ENCODE measurements around the gene GTF2H1. TPM values are rescaled to one million over a fixed set of nuclear protein-coding genes. Genes with fewer than 3 reads are reported as not detected.

Gene GTF2H1
- total and polyA plus RNA-seq, 3 donors from 2014 or later: 79.2 to 111 (median 103) TPM

DNA sequence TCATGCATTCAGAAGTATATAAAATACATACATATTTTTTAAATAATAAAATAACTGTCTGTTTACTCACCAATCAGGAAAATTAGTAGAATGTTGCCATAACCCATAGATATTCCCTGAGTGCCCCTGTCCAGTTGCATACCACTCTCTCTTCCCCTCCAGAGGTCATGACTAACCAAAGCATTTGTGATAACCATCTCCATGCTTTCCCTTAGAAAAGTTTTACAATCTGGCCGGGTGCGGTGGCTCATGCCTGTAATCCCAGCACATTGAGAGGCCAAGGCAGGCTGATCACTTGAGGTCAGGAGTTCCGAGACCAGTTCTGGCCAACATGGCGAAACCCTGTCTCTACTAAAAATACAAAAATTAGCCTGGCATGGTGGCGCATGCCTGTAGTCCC, 38.8 kb downstream of the GTF2H1 start:
- DNase-seq: no peak
- no peaks in the 10 kb centered on the region for H3K4me1 ChIP-seq
- TF ChIP-seq, protein P1, sequence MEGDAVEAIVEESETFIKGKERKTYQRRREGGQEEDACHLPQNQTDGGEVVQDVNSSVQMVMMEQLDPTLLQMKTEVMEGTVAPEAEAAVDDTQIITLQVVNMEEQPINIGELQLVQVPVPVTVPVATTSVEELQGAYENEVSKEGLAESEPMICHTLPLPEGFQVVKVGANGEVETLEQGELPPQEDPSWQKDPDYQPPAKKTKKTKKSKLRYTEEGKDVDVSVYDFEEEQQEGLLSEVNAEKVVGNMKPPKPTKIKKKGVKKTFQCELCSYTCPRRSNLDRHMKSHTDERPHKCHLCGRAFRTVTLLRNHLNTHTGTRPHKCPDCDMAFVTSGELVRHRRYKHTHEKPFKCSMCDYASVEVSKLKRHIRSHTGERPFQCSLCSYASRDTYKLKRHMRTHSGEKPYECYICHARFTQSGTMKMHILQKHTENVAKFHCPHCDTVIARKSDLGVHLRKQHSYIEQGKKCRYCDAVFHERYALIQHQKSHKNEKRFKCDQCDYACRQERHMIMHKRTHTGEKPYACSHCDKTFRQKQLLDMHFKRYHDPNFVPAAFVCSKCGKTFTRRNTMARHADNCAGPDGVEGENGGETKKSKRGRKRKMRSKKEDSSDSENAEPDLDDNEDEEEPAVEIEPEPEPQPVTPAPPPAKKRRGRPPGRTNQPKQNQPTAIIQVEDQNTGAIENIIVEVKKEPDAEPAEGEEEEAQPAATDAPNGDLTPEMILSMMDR (IDR thresholded peaks at IDR 0.05): no peak
- no peak for TF ChIP-seq POLR2A (IDR thresholded peaks at IDR 0.05)
- H3K9me3 ChIP-seq: no peaks in the 10 kb centered on the region
- no peaks in the 10 kb centered on the region for H3K36me3 ChIP-seq (ENCODE audit: low read depth, missing control alignments)
- H3K4me3 ChIP-seq: no peak overlapping the region
- WGBS, 2 donors: 92 to 96% methylated on average over 5 of the region's 5 CpGs
- no peaks in the 10 kb centered on the region for H3K27me3 ChIP-seq
- H3K27ac ChIP-seq: no peak overlapping the region
- intact Hi-C loops (cut with DNase I; ENCODE audit: low total_unique reads): no loop called here

DNA sequence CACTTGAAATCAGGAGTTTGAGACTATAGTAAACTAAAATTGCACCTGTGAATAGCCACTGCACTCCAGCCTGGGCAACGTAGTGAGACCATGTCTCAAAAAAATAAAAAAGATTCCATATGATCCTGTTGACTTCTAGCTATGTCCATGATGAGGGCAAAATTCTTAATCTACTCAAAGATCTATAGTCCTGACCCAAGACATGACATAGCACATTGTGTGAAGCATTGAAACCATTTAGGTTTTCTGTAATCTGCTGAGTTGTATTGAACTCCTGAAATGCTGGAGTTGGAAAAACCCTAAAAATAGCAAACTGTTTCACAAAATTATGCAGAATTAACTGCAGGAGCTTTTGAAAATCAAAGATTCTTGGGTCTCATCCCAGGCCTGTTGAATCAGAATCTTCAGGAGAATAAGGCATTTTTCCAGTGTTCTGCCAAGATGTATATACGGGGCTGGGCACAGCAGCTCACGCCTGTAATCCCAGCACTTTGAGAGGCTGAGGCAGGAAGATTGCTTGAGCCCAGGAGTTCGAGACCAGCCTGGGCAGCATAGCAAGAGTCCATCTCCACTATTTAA, 42.2 kb downstream of the GTF2H1 start:
- intact Hi-C loops (cut with DNase I; ENCODE audit: low total_unique reads): no loop called here
- DNase-seq: no peak
- Histone ChIP-seq H3K27ac (no peak overlapping the region), H3K4me3 (no peak overlapping the region), H3K27me3 (no peaks in the 10 kb centered on the region), H3K9me3 (no peaks in the 10 kb centered on the region), H3K4me1 (no peaks in the 10 kb centered on the region), H3K36me3 (ENCODE audit: low read depth, missing control alignments) (no peaks in the 10 kb centered on the region)
- TF ChIP-seq, protein P1 (IDR thresholded peaks at IDR 0.05): no peak
- no peak for TF ChIP-seq POLR2A (IDR thresholded peaks at IDR 0.05)
- 80 to 93% methylated on average over 4 of the region's 4 CpGs for WGBS, 2 donors

DNA sequence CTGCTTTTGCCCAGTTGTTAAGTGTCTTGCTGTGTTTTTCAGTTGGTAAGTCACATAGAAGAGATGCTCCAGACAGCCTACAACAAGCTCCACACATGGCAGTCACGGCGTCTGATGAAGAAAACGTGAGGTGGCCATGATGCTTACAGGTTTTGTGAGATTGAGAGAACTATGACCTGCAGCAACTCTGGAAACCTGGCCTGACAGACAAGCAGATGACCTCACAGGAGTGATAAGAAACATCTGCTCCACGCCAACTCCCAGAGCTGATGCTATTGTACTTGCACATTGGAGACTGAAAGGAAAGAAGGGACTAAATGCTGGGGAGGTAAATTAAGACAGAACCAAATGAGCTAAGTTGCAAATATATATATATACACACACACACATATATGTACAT, 43.4 kb downstream of the GTF2H1 start:
- Histone ChIP-seq H3K4me1 (no peaks in the 10 kb centered on the region), H3K4me3 (no peak overlapping the region), H3K9me3 (no peaks in the 10 kb centered on the region), H3K36me3 (ENCODE audit: low read depth, missing control alignments) (no peaks in the 10 kb centered on the region), H3K27me3 (no peaks in the 10 kb centered on the region), H3K27ac (no peak overlapping the region)
- intact Hi-C loops (cut with DNase I; ENCODE audit: low total_unique reads): no loop called here
- WGBS, 2 donors: 89 to 96% methylated on average over 4 of the region's 4 CpGs
- no peak for DNase-seq
- TF ChIP-seq, protein P1 (IDR thresholded peaks at IDR 0.05): no peak
- TF ChIP-seq POLR2A (IDR thresholded peaks at IDR 0.05): no peak

DNA sequence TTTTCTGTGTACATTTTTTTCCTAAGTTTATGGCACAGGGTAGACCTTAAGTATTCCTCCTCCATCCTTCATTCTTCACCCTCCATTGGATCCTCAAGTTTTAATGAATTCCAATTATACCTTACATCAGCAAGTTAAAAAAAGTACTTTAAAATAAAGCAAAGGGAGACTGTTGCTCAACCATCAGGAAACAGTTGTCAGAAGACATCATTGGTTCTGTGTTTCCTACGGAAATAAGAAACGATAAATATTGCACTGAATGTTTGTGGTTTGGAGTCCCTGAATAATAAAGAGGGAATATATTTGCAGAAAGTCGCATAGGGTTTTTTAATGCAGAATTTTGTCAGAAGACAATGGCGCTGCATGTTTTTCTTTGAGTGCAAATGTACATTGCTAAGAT, 43.9 kb downstream of the GTF2H1 start:
- no peaks in the 10 kb centered on the region for H3K4me1 ChIP-seq
- no peaks in the 10 kb centered on the region for H3K27me3 ChIP-seq
- no peak overlapping the region for H3K27ac ChIP-seq
- TF ChIP-seq, protein P1 (IDR thresholded peaks at IDR 0.05): no peak
- H3K36me3 ChIP-seq (ENCODE audit: low read depth, missing control alignments): no peaks in the 10 kb centered on the region
- WGBS, 2 donors: 92 to 94% methylated on average over 4 of the region's 4 CpGs
- no peak overlapping the region for H3K4me3 ChIP-seq
- intact Hi-C loops (cut with DNase I; ENCODE audit: low total_unique reads): no loop called here
- no peak for DNase-seq
- no peaks in the 10 kb centered on the region for H3K9me3 ChIP-seq

DNA sequence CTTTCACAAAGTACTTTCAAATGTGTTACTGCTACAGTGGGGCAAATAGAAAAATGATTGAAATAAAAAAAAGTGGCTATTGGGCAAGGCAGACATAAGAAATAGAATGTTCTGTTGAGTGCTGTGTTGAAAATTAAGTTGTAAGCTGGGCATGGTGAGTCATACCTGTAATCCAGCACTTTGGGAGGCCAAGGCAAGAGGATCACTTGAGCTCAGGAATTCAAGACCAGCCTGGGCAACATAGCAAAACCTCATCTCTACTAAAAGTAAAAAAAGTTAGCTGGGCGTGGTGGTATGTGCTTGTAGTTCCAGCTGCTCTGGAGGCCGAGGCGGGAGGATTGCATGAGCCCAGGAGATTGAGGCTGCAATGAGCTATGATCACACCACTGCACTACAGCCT, 45.1 kb downstream of the GTF2H1 start:
- H3K9me3 ChIP-seq: no peaks in the 10 kb centered on the region
- WGBS, 2 donors: 96 to 97% methylated on average over 3 of the region's 3 CpGs
- H3K27ac ChIP-seq: no peak overlapping the region
- intact Hi-C loops (cut with DNase I; ENCODE audit: low total_unique reads): no loop called here
- no peaks in the 10 kb centered on the region for H3K27me3 ChIP-seq
- TF ChIP-seq, protein P1 (IDR thresholded peaks at IDR 0.05): no peak
- no peak for TF ChIP-seq POLR2A (IDR thresholded peaks at IDR 0.05)
- H3K4me3 ChIP-seq: no peak overlapping the region
- no peaks in the 10 kb centered on the region for H3K4me1 ChIP-seq
- DNase-seq: no peak
- no peaks in the 10 kb centered on the region for H3K36me3 ChIP-seq (ENCODE audit: low read depth, missing control alignments)

All from testis (tissue), 3 donors.